Measurements from ENCODE around the gene RDH13.

RDH13 gene

DNA sequence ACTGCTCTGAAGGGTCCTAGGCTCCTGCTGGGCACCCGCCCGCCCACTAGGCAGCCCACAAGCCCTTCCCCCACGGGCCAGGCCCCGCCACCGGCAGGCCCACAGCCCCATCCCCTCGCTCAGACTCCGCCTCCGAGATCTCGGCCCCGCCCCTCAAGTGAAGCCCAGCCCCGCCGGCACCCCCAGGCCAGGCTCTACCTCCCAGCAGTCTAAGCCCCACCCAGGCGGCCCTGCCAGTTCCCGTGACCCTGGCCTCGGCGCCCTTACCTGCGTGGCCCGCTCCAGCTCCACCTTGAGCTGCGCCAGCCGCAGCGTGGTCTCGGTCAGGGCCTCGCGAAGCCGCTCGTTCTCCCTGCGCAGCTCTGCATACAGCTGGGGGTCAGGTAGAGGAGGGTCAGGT lies 29.0 kb upstream of the RDH13 start:
- no peak for DNase-seq (ENCODE audit: low spot score)

DNA sequence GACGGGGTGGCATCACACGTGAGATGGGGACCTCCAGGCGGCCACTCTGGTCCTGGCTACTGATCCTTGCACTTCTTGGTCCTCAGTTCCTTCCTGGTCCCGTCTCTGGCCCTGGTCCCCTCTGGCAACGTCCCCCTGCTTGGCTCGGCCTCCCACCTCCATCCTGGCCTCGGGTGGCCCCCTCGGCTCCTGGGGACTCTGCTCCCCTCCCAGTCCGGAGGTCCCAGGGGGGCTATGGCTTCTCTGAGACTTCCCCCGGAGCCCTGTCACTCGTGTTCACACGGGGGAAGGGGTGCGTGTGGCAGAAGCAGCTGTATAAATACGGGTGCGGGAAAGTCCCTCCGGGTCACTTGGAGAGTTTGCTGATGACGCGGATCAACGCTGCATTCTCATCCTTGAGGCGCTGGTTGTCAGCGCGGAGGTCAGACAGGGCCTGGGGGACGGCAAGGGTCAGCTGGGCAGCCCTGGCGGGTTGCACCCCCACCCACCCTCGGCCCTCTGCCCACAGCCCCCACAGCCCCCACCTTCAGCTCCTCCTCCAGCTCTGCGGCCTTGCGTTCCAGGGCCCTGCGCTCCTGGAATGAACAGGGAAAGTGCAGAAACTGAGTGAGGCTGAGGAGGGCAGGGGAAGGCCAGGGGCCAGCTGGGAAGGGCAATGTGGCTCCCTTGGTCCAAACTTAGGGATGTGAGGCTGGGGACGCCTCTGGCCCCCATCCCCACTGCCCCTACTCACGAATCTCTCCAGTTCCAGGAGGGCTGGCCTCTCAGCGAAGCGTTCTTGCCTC lies 28.4 kb upstream of the RDH13 start:
- DNase-seq (ENCODE audit: low spot score) = no peak

DNA sequence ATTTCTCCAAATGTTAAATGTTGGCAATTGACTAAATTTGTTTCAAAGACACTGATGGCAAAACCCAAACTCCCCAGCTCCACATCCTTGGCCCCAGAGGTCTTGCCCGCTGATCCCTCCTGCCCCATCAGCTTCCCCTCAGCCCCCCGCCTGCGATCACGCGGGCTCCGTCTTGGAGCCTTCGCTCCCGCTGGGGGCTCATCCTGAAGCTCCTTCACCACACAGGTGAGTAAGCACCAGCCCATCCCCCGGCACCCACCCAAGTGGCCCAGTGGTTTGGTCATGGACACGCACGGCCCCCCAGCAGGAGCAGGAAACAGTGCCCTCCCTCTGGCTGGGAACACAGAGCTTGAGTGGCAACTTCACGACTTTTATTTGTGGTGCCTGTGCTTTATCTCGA lies 27.6 kb upstream of the RDH13 start:
- DNase-seq (ENCODE audit: low spot score) = no peak

GRCh38 chr19:55089342-55089944 lies 26.5 kb upstream of the RDH13 start:
- no peak for DNase-seq (ENCODE audit: low spot score)

GRCh38 chr19:55088543-55089341 lies 25.8 kb upstream of the RDH13 start:
- DNase-seq (ENCODE audit: low spot score) = peak; percentile 32

GRCh38 chr19:55088021-55088451 lies 25.1 kb upstream of the RDH13 start:
- DNase-seq (ENCODE audit: low spot score) = no peak

GRCh38 chr19:55087542-55087901 lies 24.6 kb upstream of the RDH13 start:
- no peak for DNase-seq (ENCODE audit: low spot score)

DNA sequence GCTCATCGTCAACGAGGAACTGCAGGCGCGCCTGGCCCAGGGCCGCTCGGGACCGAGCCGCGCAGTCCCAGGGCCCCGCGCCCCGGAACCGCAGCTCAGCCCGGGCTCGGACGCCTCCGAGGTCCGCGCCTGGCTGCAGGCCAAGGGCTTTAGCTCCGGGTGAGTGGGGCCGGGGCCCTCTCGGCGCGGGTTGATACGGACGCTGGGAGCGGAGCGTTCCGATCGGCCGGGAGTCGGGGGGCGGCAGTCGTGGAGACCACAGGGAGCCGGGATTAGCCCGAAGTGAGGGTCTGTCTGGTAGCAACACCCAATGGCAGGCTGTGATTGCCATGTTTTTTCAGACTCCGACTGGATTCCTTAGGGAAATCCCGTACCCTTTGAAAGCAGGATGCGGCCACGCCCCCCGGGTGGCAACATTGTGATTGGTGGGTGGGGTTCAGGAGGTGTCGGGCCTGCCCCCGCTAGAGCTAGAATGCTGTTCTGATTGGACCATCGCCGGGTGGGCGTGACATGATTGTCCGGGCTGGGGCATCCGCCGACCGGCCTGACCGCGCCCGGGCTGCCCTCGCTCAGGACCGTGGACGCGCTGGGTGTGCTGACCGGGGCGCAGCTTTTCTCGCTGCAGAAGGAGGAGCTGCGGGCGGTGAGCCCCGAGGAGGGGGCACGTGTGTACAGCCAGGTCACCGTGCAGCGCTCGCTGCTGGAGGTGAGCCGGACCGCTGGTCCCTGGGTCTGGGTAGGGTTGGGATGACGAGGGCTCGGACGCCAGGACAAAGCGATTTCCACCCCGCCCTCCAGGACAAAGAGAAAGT lies 24.0 kb upstream of the RDH13 start:
- DNase-seq (ENCODE audit: low spot score) = peak; percentile 77

GRCh38 chr19:55085923-55086715 lies 23.2 kb upstream of the RDH13 start:
- no peak for DNase-seq (ENCODE audit: low spot score)

DNA sequence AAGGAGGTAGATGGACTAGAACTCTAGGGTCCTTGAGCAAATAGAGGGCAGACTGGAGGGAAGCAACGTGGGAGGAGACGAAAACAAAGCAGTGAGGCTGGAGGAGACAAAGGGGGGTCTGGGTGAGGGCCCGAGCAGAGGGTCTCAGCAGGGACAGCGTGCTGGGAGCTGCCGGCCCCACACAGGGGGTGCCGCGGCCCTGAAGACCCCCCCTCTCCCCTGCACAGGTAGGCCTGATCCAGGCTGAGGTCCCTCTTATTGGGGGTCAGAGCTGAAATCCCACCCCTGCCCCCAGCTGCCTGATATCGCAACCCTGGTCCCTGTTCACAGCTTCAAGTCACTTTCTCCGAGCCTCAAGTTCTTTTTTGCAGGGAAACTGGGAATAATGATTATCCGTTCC lies 21.5 kb upstream of the RDH13 start:
- DNase-seq (ENCODE audit: low spot score) = no peak

DNA sequence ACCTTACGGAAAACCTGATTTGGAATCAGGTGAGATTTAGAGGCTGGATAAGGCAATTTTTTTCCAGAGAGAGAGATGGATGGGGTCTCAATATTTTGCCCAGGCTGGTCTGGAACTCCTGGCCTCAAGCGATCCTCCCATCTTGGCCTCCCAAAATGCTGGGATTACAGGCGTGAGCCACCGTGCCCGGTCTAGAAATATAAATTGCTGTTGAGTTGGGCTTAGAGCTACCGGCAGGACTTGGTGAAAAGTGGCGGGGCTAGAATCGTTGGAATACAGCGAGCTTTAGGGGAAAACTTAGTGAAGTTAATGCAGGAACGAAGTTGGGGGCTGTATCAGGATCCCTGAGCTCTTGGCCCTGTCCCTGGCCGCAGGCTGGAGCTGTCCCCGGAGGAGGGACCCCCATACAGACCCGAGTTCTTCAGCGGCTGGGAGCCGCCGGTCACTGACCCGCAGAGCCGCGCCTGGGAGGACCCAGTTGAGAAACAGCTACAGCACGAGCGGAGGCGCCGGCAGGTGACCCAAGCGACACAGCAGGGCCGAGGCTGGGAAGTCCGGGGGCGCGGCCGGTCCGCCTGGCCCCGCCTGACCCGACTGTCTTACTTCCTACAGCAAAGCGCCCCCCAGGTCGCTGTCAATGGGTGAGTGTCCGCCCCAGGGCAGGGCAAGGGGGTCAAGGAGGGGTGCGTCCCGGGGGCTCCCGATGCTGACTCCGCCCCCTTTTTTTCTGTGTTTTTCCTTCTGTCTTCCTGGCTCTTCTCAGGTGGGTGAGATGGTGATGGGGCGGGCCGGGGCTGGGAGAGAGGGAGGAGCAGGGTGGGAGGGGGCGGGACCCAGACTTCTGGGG lies 20.3 kb upstream of the RDH13 start:
- DNase-seq (ENCODE audit: low spot score) = no peak

- DNase-seq (ENCODE audit: low spot score) = no peak
Measured at GRCh38 chr19:55082020-55082851, 19.3 kb upstream of the RDH13 start.

DNA sequence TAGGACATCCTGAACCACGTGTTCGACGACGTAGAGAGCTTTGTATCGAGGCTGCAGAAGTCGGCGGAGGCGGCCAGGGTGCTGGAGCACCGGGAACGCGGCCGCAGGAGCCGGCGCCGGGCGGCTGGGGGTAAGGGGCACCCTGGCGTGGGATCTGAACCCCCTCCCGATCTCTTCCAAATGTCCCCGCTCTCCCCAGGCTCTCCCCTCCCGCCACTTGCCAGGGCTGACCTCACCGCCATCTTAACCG lies 18.7 kb upstream of the RDH13 start:
- DNase-seq (ENCODE audit: low spot score) = no peak

DNA sequence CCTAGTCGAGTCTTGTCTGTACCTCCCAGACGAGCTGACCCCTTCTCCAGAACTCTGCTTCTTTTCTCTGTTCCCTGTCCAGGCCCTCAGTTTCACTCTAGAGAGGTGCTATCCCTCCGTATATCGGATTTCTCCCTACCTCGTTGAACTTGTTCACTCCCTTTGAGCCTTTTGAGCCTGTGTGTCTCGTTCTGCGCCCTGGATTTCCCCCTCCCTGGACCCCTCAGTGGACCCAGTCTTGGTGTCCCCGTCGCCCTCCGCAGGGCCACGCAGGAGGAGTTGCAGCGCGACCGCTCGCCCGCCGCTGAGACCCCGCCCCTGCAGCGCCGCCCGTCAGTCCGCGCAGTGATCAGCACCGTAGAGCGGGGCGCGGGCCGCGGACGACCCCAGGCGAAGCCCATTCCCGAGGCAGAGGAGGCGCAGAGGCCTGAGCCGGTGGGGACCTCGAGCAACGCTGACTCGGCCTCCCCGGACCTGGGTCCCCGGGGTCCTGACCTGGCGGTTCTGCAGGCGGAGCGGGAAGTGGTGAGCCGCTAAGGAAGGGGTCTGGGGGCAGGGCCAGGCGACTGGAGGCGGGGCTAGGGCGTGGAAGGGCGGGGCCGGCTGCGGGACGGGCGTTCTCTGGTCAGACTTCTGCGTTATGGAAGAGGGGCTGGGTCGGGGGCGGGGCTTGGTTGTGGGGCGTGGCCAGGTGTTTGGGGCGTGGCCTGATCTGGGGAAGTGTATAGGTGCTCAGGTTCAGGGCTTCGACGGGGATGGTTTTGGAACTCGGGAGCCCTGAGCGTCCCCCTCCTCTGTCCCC lies 18.2 kb upstream of the RDH13 start:
- no peak for DNase-seq (ENCODE audit: low spot score)

DNA sequence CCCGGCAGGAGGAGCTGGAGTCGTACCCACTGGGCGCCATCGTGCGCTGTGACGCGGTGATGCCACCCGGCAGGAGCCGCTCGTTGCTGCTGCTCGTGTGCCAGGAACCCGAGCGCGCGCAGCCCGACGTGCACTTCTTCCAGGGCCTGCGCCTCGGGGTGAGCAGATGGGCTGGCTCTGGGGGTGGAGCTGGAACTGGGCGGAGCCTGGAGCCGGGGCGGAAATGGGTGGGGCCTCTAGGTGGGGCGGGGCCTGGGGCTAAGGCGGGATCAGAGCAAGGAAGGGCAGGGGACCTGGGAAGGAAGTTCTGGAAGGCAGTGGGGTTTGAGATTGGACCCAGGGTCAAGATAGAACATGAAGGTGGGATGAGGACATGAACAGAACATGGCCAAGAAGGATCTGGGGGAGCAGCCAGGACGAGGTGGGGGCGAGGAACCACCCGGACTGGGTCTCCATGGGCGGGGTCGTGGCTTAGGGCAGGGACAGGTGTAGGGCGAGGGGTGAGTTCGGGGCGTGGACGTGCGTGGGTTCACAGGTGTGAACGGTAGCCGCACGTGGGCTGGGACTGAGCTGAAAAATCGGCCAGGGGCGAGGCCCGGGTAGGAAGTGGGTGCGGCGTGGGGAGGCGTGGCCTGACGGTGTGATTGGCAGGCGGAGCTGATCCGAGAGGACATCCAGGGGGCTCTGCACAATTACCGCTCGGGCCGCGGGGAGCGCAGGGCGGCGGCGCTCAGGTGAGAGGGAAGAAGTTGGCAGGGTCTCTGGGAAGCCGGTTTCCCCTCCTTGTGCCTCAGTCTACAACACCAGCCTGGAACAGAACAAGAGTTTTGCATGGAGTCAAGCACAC lies 17.4 kb upstream of the RDH13 start:
- DNase-seq (ENCODE audit: low spot score) = no peak

GRCh38 chr19:55079400-55080038 lies 16.6 kb upstream of the RDH13 start:
- DNase-seq (ENCODE audit: low spot score) = no peak

DNA sequence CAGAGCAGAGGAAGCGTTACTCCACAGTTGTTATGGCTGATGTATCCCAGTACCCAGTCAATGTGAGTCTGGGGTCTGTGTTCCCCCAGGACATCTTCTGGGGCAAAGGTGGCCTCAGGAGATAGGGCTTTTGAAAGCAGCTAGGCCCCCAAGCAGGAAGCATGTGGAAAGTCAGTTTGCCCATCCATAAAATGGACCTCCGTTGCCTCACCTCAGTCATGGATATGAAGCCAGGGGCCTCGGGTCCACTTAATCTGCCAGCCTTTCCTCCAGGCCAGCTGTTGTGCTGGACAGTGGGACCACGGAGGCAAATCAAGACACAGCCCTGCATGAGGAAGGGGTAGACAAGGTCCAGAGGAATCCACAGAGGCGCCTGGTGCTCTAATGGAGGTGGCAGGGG lies 16.0 kb upstream of the RDH13 start:
- no peak for DNase-seq (ENCODE audit: low spot score)

GRCh38 chr19:55077106-55077505 lies 14.2 kb upstream of the RDH13 start:
- no peak for DNase-seq (ENCODE audit: low spot score)
